Epidermal melanocyte (primary cell): ENCODE results near the gene LRRC17.
"Not testable (repeated sequence)": the region's sequence is repeated elsewhere in the genome, so short reads cannot be mapped to it uniquely, and the experiment has no call there.

Experiments used
- DNase-seq: peaks from one replicate; pipeline ENCODE4 v3.0.0; 2011; ENCODE audit warnings: low spot score; ENCODE audit not compliant: insufficient read length

LRRC17 gene

DNA sequence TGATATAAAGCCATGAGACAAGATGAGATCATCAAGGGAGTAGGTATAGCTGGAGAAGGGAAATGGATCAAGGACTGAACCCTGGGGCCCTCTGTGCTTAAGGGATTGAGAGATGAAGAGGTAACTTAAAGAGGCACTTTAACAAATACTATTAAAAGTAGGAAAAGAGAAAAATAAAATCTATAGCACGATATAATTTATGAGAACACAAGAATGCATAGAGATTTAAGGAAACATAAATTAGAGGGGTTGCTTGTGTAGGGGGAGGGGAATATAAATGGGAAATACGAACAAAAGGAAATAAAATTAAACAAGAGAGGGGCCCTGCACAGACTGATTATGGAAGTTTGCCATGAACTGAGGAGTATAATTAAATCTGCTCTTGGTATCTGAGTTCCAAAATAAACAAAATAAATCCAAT, 15.6 kb upstream of the LRRC17 start:
- no peak for DNase-seq

DNA sequence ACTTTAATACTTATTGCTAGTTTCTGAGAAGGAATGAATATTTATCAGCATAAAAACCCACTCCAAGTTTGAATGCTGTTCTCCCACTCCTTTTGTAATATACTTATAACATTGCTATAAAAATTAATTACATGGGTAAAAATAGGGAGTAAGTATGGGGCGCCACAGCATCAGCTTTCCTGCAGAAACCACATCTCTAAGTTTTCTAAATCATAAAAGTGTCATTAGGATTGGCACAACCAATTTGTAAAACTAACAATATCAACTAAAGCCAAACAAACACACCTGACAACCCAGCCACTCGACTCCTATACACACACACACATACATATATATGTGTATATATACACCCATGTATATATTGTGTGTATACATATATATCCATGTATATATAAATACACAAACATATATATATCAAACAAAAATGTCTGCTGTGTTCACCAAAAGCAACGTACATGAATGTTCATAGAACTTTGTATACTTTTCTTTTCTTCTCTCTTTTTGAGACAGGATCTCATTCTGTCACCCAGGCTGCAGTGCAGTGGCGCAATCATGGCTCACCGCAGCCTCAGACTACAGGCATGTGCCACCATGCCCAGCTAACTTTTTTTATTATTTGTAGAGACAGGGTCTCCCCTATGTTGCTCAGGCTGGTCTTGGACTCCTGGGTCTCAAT, 14.8 kb upstream of the LRRC17 start:
- no peak for DNase-seq

DNA sequence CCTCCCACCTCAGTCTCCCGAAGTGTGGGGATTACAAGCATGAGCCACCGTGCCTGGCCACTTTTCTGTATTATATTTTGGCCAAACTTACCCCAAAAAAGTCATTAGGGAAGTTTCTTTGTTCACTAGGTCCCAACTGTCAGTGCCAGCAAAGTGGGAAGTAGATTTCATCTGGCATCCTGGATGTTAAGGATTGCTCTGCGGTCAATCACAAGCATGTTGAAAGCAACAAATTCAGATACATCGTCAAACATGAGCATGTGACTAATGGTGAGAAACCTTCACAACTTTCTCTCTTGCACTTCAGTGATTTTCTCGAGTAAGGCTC, 14.3 kb upstream of the LRRC17 start:
- no peak for DNase-seq

DNA sequence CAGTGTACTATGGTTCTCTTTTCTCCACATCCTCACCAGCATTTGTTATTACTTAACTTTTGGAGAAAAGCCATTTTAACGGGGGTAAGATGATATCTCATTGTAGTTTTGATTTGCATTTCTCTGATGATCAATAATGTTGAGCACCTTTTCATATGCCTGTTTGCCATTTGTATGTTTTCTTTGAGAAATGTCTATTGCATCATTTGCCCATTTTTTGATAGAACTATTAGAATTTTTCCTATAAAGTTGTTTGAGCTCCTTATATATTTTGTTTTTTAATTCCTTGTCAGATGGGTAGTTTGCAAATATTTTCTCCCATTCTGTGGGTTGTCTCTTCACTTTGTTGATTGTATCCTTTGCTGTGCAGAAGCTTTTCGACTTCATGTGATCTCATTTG, 10.7 kb upstream of the LRRC17 start:
- DNase-seq, result not testable (repeated sequence)

DNA sequence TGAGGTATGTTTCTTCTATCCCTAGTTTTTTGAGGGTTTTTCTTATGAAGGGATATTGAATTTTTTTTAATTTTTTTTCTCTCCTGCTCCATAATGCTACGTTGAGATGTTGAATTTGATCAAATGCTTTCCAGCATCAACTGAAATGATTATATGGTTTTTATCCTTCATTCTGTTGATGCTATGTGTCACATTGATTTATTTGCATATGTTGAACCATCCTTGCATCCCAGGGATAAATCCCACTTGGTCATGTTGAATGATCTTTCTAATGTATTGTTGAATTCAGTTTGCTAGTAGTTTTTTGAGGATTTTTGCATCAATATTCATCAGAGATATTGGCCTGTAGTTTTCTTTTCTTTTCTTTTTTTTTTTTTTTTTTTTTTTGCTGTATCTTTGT, 9.2 kb upstream of the LRRC17 start:
- DNase-seq, result not testable (repeated sequence)

DNA sequence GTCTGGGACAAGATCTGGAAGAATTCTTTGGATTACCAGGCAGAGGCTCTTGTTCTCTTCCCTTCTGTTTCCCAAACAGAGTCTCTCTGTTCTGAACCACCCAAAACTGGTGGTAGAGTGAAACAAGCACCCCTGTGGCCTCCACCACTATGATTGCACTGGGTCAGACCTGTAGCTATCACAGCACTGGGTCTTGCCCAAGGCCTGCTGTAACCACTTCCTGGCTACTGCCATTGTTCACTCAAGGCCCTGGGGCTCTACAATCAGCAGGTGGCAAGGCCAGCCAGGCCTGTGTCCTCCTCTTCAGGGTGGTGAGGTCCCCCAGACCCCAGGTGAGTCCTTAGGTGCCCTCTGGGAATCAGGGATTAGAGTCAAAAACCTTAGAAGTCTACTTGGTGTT, 4.1 kb upstream of the LRRC17 start:
- DNase-seq, result no peak

DNA sequence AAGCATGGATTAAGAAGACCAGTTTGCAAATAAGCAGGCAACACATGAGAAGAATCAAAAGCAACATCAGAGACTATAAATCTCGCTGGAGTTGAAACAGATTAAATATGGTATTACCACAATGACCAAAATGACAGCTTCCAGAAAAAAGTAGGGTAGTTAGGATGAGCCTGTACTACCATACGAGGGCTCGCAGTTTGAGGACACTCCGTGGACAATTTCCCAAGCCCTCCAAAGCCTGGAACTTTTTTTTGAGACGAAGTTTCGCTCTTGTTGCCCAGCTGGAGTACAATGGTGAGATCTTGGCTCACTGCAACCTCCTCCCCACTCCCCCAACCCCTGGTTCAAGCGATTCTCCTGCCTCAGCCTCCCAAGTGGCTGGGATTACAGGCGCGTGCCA, 1.0 kb downstream of the LRRC17 start:
- no peak for DNase-seq

DNA sequence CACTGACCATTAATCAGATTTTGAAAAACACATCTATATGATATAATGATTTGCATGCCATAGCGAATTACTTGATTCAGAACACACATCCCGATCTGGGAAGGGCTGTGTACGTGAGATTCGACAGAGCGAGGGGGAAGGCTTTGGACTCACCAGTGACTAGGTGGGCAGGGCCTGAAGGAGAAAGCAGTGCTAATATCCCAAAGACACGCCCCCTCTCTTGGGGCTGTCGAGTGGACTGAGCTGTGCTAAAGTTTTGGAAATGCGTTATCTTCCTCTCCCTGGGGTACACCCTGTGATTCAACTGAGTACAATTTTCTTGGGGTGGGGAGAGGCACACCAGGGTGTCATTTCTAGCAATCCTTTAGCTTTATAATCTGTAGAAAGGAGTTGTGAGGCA, 1.8 kb downstream of the LRRC17 start:
- no peak for DNase-seq

DNA sequence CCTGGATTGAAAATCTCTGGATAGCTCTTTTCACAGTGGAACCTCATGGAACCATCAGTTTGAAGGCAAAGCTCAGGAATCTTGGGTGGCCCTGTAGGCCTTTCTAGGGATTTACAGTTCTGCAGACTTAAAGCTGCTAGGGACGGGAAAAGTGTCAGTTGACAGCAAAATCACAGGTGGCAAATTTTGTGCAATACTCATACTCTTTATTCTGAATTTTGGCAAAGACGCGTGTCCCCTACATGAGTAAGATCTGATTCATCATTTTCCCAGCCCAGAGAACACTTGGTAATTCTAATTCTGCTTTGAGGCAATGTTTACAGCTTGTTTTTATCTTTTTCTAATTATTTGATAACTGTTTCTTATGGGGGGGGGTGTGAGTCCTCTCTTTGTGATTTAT, 3.6 kb downstream of the LRRC17 start:
- no peak for DNase-seq

DNA sequence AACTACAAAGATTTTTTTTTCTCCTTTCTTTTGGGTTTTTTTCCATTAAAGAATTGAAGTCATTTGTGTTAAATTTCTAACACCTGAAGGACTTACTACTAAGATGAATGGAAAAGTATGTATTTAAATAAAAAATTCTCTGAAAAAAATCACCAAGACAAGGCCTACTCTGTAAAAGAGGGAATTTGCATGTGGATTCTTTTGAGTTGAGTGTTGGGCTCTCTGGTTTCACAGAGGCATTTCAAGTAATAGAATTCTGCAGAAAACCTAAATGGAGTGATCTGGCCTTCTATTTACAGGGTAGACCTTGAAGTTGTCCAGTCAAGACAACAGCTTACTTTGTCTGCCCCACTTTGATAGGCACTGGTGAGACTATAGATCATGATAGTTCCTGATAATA, 4.1 kb downstream of the LRRC17 start:
- no peak for DNase-seq

DNA sequence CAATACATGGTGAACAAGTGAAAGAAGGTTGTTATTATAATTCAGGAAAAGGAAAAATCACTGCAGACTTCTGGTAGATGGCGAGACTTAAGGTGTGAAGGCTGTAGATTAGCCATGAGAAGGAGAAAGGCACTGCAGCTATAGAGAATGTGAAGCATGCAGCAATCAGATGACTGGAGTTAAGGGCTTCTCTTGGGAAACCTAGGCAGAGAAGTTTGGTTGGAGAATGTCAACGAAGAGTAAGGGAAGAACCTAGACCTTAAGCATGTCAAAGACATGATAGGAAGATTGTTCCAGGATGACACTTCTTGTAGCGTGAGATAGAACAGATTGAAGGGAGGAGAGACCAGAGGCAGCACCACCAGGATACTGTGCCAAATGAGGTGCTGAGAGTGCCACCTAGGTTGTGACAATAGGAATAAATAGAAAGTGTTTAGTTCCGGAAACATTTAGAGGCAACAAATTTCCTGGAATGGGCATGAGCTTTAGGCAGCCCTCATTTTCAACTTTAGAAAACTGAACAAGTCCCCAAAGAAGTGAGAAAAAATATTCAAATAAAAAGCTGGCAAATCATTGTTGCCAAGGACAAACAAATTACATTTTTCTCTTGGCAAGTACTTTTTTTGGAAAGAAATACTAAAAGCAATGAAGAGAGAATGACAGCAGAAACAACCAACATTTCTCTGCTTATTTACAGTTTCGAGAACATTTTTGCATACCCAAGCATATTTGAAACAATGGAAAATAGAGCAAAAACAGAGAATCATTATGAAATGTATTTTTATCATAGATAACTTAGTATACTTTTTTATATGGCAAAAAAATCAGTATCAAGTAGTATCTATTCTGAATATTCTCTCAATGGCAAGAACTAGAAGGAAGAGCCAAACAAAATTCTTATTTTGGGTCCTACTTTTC, 4.9 kb downstream of the LRRC17 start:
- no peak for DNase-seq

DNA sequence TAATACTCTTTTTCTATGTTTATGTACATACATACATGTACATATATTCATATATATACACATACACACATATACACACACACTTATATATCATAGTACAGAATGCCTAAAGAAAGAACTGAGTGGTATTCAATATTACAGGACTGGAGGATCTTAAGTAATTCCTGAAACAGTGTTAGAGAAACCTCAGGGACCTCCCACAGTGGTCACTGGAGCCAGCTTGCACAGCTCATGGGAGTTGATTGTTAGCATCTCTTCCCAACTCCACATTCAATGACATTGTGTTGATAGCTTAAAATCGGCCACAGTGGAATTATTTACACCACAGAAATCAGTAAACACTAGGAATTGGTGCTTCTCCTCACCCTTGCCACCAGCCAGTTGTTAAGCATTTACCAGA, 6.0 kb downstream of the LRRC17 start:
- DNase-seq, result no peak

DNA sequence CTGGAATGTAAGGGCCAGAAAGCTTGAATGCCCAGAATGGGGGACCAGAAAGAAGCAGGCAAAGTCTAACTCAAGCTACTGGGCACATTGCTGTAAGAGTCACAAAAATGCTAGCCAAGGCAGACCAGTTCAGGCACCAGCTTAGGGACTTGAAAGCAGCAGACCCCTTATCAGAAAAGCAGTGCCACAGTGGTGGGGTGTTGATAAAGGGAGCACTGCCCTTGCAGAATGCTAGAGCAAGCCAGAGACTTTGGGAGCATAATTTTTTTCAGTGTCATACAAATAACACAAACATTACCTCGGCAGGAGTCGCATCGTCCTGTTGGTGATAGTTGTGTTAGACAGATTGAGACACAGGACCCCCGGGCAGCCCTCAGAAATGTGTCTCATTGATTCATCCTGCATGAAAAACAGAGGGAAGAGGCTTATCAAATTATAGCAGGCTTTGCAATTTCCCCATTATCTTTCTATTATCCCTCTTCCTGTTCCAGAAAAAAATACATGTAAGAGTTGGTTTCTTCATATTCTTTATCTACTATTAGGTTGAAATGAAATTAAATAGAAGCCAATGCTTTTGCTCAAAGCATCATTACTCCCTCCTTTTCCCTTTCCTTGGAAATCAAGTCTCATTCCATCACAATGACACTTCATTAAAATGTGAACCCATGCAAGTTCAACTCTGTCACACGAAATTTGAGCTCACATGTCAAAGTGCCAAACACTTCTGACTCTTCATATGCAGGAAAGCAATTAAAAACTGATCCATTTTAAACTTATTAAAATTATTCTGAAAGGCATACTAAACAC, 13.4 kb downstream of the LRRC17 start:
- no peak for DNase-seq

DNA sequence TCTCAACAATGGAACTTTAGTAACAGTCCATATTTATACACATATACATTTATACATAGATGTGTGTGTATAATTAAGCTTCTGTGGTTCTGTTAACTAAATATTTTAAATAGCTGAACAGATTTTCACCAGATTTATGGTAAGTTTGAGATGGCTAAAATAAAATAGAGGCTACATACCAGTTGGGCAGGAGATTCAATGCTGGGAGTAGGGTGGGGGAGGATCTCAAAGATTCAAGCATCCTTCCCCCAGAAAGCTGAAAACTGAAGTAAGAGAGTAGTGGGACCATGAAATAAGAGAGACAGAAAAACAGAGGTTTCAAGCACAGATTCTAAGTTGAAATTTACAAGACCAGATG, 14.0 kb downstream of the LRRC17 start:
- no peak for DNase-seq

DNA sequence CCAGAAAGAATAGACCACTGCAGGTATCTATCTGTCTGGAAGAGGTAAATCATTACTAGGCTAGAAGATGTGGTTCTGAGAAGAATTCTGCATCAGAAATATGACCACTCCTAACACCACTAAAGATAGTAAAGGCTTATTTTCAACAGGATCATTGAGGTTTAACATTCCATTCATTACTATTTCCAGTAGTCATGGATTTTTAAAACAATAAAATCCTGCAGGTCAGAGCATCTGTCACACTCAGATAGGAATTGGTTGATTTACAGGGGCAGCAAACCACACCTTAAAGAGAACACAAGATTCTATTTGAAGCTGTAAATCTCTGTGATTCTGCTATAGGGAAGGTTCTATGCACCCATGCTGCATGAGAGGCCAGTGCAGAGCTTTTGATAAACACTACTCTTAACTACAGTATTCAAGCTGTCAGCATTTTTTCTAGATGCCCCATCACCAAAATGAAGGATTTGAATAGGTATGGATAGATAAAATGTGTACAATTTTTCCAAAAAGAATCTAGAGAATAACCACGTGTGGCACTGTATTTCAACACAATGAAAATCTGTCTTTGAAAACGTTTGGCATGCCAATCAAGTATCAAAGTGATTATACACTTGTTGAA, 14.6 kb downstream of the LRRC17 start:
- no peak for DNase-seq

DNA sequence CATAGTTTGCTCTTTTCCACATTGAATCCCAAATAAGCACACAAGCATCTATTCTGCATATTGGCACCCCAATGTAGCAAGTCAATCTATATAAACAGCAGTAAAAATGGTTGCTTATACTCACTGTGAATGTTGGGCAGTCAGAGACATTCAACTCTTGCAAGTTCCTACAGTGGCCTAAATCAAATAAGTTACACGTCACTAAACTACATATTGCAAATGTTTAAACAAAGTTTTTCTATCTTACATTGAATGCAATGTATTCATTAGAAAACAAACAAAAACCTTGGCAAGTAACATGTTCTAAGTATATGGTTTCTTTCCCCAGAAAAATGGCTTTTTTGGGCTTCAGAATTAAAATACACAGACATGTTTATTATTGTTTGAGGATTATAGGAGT, 19.0 kb downstream of the LRRC17 start:
- no peak for DNase-seq

DNA sequence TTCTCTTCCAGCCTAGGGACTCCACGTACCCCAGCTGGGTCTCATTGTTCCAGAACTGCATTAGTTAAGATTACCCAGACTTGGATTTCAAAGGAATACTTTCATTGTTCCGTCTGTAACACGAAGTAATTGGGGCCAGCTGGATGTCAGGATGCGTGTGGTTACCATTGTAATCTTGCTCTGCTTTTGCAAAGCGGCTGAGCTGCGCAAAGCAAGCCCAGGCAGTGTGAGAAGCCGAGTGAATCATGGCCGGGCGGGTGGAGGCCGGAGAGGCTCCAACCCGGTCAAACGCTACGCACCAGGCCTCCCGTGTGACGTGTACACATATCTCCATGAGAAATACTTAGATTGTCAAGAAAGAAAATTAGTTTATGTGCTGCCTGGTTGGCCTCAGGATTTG, 21.0 kb downstream of the LRRC17 start:
- no peak for DNase-seq

DNA sequence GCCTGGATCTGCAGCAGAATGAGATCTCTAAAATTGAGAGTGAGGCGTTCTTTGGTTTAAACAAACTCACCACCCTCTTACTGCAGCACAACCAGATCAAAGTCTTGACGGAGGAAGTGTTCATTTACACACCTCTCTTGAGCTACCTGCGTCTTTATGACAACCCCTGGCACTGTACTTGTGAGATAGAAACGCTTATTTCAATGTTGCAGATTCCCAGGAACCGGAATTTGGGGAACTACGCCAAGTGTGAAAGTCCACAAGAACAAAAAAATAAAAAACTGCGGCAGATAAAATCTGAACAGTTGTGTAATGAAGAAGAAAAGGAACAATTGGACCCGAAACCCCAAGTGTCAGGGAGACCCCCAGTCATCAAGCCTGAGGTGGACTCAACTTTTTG, 21.4 kb downstream of the LRRC17 start:
- no peak for DNase-seq

DNA sequence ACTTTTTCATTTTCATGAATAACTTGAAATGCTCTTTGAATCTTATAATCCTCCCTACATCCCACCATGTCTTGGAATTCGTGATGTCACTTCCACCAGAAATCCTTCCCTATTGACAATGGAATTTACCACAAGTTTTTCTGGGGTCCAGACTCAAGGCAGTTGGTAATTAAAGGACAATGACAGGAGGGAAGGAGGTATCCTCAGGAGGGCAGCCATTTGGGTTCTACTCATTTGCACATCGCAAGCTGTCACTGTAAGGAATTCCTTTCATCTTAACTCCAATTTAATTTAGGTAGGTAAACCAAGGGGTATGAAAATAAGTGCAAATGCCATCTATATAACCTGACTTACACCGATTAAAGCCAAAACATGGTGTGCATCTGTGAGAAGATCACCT, 21.9 kb downstream of the LRRC17 start:
- DNase-seq, result no peak

DNA sequence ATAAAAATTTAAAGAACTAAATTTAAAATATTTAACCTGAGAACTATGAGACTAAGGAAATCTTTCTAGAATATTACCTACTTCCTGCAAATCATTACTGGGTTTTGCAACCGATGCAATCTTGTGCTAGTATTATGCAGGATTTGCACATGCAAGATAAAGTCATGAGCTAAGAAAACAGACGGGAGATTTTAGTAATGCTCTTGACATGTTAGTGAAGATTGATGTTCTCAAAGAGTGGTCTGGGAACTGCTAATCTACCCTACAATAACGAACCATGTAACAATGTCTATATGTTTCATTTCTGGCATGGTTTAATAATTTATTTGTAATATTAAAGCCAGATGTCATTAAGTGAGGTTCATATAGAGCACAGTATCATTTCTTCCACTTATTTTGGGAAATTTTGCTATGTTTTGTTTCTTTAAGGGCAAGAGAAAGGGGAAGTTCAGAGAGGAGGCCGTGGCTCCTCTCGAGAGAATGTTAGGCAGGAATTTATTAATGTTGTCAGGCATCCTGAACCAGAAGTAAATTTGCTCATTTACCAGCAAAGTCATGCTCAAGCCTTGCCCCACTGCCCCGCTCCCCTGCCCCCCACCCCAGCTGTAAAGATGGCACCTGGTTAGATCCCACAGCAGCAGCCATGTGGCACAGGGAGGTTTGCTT, 22.8 kb downstream of the LRRC17 start:
- DNase-seq, result no peak

DNA sequence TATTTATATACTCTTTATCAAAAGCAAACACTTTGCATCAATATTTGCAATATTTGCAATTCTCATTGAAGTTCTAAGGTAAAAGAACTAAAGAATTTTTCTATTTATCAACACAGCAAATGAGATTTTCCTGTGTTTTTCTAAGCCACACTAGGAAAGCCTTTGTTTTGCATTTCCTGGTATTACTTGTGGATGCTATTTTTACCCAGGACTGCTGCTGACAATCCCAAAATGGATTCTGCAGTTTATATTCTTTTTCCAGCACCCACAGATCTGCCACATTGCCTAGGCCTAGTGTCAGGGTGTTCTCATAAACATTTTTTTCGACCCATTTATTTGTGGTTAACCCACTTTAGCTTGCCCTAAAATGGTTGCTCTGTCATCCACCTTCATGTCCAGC, 25.9 kb downstream of the LRRC17 start:
- no peak for DNase-seq
